GM12865 (cell line): ENCODE measurements around the gene STX8.

Source experiments
- DNase-seq: peaks from one replicate; pipeline ENCODE4 v3.0.0; 2010; ENCODE audit warnings: low read depth
- H3K4me3 ChIP-seq: 2 replicates; pipeline ENCODE4 v1.5.1; 2011; ENCODE audit warnings: mild to moderate bottlenecking, low read depth, low read length, control low read depth
- TF ChIP-seq, protein P1 (sequence below): IDR thresholded peaks from 2 replicates; pipeline ENCODE4 v1.5.1; 2011; ENCODE audit warnings: low read length, control low read depth, low read depth, inconsistent platforms; ENCODE audit not compliant: insufficient read depth; ENCODE audit errors: missing control alignments

Gene STX8

DNA sequence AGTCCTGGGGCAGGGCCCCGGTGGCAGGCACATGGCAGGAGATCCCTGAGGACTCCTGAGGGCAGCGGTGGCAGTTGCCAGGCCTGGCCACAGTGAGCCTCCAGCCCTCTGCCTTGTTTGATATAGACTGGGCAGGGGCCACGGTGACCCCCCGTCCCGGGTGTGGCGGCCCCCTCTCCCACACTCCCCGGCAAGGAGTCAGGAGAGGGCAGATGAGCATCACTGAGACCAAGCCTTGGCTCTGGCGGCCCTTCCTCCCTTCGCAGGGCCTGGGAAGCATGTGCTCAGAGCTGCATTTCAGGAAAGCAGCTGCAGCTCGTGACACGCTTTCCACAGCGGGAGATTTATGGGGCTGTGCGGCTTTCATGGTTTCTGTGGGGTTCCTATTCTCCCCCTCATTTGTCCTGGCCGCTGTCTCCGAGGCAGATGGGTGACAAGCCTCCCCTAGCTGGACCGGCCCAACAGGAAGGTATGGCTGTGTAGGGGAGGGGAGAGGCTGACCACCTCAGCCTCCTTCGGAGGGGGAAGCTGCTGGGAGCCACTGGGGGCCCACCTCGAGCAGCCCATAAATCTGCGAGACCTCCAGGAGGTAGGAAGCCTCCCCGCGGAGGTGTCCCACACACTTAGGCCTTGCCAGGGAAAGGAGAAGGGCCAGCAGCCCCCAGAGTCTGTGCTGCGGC lies 342.9 kb downstream of the STX8 start:
- H3K4me3 ChIP-seq = no peak overlapping the region
- no peak for DNase-seq
- TF ChIP-seq, protein P1, sequence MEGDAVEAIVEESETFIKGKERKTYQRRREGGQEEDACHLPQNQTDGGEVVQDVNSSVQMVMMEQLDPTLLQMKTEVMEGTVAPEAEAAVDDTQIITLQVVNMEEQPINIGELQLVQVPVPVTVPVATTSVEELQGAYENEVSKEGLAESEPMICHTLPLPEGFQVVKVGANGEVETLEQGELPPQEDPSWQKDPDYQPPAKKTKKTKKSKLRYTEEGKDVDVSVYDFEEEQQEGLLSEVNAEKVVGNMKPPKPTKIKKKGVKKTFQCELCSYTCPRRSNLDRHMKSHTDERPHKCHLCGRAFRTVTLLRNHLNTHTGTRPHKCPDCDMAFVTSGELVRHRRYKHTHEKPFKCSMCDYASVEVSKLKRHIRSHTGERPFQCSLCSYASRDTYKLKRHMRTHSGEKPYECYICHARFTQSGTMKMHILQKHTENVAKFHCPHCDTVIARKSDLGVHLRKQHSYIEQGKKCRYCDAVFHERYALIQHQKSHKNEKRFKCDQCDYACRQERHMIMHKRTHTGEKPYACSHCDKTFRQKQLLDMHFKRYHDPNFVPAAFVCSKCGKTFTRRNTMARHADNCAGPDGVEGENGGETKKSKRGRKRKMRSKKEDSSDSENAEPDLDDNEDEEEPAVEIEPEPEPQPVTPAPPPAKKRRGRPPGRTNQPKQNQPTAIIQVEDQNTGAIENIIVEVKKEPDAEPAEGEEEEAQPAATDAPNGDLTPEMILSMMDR = no peak

DNA sequence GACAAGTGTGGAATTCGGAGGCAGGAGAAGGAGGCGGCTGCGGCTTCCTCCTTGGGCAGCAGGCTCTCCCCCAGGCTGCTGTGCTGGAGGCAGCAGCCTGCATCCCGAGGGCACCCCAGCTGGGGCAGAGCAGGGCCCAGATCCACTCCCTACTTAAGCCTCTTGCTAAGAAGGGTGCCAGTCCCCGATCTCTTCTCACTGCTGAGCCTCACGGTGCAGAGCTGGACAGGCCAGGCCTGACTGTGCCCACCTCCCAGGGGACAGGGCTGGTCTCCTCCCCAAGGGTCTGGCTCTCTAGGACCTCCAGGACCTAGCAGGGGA lies 343.5 kb downstream of the STX8 start:
- no peak overlapping the region for H3K4me3 ChIP-seq
- no peak for DNase-seq
- TF ChIP-seq, protein P1 = no peak

DNA sequence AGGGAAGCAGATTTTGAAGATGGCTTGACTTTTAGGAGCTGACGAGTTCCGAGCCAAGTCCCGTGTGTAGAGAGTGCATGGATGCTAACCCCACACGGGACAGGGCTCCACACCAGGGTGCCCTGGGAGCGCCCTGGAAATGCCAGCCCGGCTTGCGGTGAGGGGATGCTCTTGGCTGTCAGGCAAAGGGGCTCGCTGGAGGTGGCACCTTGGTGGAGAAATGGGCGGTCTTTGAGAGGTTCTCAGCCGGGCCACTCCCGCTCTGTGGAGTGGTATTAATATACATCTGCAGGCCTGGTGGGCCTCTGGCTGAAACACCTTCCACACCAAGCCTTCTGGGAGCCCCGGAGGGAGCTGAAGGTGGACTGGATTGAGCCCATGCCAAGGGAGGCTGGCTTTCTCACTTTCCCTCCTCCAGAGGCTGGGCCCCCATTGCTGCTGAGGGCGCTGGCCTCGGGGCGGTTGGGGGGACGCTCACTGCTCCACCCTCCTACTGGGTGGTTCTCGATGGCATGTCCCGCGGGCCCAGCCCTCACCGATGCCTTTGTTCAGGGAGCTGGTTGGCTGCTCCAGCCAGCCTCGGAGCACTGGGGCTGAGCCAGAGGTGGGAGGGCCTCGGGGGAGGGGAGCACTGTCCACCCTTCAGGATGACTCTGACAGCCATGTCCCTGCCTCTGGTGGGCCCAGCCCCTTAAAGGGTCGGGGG lies 344.0 kb downstream of the STX8 start:
- no peak overlapping the region for H3K4me3 ChIP-seq
- TF ChIP-seq, protein P1 = no peak
- DNase-seq = no peak

DNA sequence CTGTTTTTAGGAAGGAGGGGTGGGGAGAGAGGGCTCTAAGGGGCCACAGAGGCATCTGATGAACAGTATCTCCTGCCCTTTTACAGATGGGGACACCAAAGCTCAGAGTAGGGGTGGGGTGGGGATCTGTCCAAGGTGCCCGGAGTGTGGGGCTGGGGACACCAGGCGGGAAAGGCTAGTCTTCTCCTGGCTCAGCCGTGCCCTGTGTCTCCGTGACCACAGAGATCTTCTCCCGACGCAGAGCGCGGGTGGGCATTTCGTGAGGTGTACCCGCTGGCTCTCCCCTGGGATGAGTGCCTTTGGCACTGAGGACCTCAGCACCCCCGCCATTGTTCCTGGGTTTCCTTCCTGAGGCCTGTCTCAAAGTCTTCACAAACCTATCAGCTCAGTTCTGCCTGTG lies 344.8 kb downstream of the STX8 start:
- TF ChIP-seq, protein P1 = no peak
- H3K4me3 ChIP-seq = no peak overlapping the region
- DNase-seq = no peak

DNA sequence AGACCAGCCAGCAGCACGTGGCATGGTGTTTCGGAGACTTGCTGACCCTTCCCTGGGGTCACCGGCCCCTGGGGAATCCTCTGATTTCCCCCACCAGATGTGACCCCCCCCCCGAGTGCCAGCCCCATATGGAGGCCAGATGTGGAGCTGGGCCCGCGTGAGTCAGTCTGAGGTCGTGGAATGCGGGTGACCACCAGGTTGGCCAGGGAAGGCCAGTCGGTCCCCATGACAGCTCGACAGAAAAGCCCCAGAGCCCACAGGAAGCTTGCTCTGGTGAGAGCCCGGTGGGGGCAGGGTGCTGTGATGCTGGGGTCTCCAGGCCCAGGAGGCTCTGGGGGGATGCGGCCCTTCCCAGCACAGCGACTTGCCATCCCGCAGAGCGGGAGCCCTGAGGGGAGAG lies 345.3 kb downstream of the STX8 start:
- no peak for DNase-seq
- no peak overlapping the region for H3K4me3 ChIP-seq
- TF ChIP-seq, protein P1 = no peak

DNA sequence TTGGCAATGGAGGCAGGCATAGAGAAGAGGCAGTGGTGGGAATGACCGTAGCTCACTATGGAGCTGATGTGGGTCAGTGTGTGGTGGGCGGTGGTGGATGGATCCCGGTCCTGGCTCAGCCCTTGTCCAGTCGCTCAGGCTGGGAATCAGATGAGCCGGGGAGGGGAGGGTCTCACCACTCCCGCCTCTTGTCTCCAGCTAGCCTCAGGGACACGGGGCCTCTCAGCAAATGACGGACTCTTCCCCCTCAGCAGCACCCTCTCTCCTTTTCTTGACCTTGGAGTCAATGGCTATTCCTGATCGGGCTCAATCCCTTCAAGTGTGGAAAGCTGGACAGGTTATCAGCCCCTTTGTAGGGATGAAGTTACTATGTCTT lies 345.8 kb downstream of the STX8 start:
- DNase-seq = no peak
- no peak overlapping the region for H3K4me3 ChIP-seq
- TF ChIP-seq, protein P1 = no peak
